Measurements from ENCODE around the gene MST1R. TPM values are rescaled to one million over a fixed set of nuclear protein-coding genes. Genes with fewer than 3 reads are reported as not detected.

MST1R gene
- total and polyA plus RNA-seq, 7 donors = 0.38 to 1.7 (median 0.61) TPM

DNA sequence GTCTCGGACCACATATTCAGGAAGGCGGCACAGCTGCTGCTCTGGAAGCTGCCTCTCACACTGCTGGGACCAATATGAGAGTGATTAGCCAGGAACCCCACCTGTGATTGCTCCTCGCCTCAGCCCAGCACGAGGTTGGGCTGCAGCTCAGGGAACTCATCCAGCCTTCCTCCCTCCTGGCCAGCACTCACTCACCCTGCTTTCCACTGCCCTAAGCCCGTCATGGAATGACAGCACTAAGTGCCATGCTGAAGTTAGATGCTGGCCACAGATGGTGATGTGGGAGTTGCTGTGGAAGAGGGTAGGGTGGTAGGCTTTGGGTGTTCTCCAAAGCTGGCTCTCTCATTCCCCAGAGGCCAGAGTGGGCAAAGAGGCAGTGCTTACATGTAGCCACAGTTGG, 7.3 kb downstream of the MST1R start:
- WGBS, 3 donors = 49 to 63% (median 57%) methylated on average over 5 of the region's 5 CpGs
- no peaks in the 10 kb centered on the region for H3K27me3 ChIP-seq (ENCODE audit: insufficient read depth in 3 of 3, low read length in 2 of 3)
- H3K27ac ChIP-seq = no peak overlapping the region
- ATAC-seq (no peak), DNase-seq (no peak)
- H3K9me3 ChIP-seq = no peaks in the 10 kb centered on the region
- H3K4me3 ChIP-seq = no peak overlapping the region
- H3K36me3 ChIP-seq (ENCODE audit: insufficient read depth in 1 of 2, low read depth in 1 of 2) = no peaks in the 10 kb centered on the region
- TF ChIP-seq, protein P1, sequence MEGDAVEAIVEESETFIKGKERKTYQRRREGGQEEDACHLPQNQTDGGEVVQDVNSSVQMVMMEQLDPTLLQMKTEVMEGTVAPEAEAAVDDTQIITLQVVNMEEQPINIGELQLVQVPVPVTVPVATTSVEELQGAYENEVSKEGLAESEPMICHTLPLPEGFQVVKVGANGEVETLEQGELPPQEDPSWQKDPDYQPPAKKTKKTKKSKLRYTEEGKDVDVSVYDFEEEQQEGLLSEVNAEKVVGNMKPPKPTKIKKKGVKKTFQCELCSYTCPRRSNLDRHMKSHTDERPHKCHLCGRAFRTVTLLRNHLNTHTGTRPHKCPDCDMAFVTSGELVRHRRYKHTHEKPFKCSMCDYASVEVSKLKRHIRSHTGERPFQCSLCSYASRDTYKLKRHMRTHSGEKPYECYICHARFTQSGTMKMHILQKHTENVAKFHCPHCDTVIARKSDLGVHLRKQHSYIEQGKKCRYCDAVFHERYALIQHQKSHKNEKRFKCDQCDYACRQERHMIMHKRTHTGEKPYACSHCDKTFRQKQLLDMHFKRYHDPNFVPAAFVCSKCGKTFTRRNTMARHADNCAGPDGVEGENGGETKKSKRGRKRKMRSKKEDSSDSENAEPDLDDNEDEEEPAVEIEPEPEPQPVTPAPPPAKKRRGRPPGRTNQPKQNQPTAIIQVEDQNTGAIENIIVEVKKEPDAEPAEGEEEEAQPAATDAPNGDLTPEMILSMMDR (IDR thresholded peaks at IDR 0.05) = no peak
- intact Hi-C loops (cut with DNase I) = no loop called here
- H3K4me1 ChIP-seq = peaks cover 5% of the 10 kb centered on the region

DNA sequence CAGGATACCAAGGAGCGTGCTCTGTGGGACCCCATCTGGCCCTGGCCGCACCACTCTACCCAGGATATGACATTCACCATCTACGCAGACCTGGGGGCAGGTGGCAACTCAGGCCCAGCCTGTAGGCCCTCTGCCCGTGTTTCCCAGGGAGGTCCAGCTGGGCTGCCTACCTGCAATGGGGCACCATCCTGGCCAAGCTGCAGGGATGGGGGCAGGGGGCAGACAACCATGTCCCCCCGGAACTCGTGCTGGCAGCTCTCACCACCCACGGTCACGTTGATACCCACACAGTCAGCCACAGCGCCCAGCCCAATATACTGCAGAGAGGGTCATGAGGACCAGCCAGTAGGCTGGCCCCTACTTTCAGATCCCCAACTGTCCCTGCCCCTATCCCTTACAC, 7.9 kb downstream of the MST1R start:
- no peak for DNase-seq
- no peak overlapping the region for H3K4me3 ChIP-seq
- WGBS, 3 donors = 97 to 100% (median 98%) methylated on average over 9 of the region's 9 CpGs
- intact Hi-C loops (cut with DNase I) = no loop called here
- no peak overlapping the region for H3K27ac ChIP-seq
- no peaks in the 10 kb centered on the region for H3K9me3 ChIP-seq
- peaks cover 4% of the 10 kb centered on the region for H3K4me1 ChIP-seq
- ATAC-seq = no peak
- H3K36me3 ChIP-seq (ENCODE audit: insufficient read depth in 1 of 2, low read depth in 1 of 2) = no peaks in the 10 kb centered on the region
- TF ChIP-seq, protein P1 (IDR thresholded peaks at IDR 0.05) = no peak
- H3K27me3 ChIP-seq (ENCODE audit: insufficient read depth in 3 of 3, low read length in 2 of 3) = no peaks in the 10 kb centered on the region

DNA sequence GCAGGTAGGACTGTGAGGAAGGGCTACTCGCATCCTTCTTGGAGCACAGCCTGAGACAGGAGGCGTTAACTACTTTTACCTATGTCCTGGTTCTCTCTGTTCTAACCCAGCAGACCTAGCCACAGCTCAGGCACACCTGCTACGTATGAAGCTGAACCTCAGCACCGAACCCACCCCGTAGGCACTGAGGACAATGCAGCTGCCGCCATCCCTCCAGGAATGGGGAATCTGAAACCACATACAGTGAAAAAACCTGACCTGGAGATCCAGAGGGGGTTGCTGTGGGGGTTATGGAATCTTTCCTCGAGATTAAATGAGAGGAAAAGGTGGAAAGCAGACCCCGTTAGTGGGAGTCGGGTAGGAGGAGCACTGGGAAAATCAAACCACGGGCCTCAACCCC, 14.4 kb downstream of the MST1R start:
- 56 to 61% (median 57%) methylated on average over 10 of the region's 10 CpGs for WGBS, 3 donors
- no peak overlapping the region for H3K27ac ChIP-seq
- ATAC-seq = no peak
- no peaks in the 10 kb centered on the region for H3K4me1 ChIP-seq
- H3K27me3 ChIP-seq (ENCODE audit: insufficient read depth in 3 of 3, low read length in 2 of 3) = no peaks in the 10 kb centered on the region
- no peaks in the 10 kb centered on the region for H3K9me3 ChIP-seq
- TF ChIP-seq, protein P1 (IDR thresholded peaks at IDR 0.05) = no peak
- DNase-seq = no peak
- no peaks in the 10 kb centered on the region for H3K36me3 ChIP-seq (ENCODE audit: insufficient read depth in 1 of 2, low read depth in 1 of 2)
- H3K4me3 ChIP-seq = no peak overlapping the region
- intact Hi-C loops (cut with DNase I) = no loop called here

DNA sequence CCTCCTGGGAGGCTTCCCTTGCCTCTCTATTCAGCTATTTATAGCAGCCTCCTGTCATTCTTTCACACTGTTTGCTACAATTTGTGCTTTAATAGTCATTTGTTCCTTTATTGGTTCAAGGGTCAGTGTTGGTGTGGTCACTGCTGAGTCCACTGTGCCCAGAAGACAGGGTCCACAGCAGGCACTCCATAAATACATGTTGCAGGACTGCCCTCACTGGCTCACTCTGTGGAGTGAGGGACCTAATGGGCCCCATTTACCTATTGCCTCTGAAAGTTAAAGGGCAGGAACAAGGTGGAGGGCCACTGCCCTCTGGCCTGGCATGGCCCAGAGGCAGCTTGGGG, 16.8 kb downstream of the MST1R start:
- Histone ChIP-seq H3K27me3 (ENCODE audit: insufficient read depth in 3 of 3, low read length in 2 of 3) (no peaks in the 10 kb centered on the region), H3K4me3 (no peak overlapping the region), H3K36me3 (ENCODE audit: insufficient read depth in 1 of 2, low read depth in 1 of 2) (no peaks in the 10 kb centered on the region), H3K4me1 (peaks cover 6% of the 10 kb centered on the region), H3K9me3 (no peaks in the 10 kb centered on the region), H3K27ac (no peak overlapping the region)
- intact Hi-C loops (cut with DNase I) = no loop called here
- TF ChIP-seq, protein P1 (IDR thresholded peaks at IDR 0.05) = no peak
- ATAC-seq (no peak), DNase-seq (no peak)

DNA sequence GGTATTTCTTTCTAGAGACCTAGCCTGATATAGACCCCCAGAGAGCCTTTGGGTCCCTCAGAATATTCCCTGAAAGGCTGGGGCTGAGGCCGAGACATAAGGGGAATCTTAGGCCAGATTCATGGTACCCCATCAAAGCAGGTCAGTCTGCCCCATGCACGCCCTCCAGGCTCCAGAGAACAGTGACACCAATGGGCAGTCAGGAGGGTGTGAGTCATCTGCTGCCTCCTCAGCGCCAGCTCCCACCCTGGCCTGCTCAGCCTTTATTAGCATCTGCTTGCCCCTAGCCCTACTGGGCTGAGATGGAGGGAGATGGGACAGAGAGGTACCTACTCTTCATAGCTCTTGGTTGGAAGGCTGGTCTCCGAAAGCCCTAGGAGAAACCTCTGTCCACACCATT, 19.7 kb downstream of the MST1R start:
- Histone ChIP-seq H3K27me3 (ENCODE audit: insufficient read depth in 3 of 3, low read length in 2 of 3) (no peaks in the 10 kb centered on the region), H3K9me3 (no peaks in the 10 kb centered on the region), H3K36me3 (ENCODE audit: insufficient read depth in 1 of 2, low read depth in 1 of 2) (no peaks in the 10 kb centered on the region), H3K27ac (no peak overlapping the region), H3K4me3 (no peak overlapping the region), H3K4me1 (peaks cover 18% of the 10 kb centered on the region)
- no peak for ATAC-seq
- TF ChIP-seq, protein P1 (IDR thresholded peaks at IDR 0.05) = no peak
- DNase-seq = no peak
- intact Hi-C loops (cut with DNase I) = no loop called here
- WGBS, 3 donors = 89 to 93% (median 93%) methylated on average over 4 of the region's 4 CpGs
